ENCODE results near the gene PTGFR. TPM values are rescaled to one million over a fixed set of nuclear protein-coding genes. Genes with fewer than 3 reads are reported as not detected.

The PTGFR gene
- total RNA-seq, 1 donor from 2014 or later: 0.26 TPM

DNA sequence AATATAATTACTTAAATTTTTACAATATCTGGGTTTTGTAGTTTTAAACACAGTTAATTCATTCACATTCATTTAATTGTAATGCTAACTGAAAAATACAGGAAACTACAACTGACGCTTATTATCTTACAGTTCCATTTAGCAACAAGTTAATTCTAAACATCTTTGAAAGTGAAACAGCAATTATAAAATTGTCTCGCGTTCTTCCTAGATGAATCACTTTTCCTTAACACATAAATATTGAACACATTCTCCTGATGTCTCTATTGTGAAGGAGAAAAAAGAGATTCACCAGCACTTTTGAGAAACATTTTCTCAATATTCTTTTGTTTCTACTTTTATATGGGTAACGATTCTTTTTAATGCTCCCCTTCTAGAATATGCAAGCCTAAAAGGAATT, 6.4 kb downstream of the PTGFR start:
- H3K36me3 ChIP-seq (ENCODE audit: control insufficient read depth, insufficient read depth, low read length): no peaks in the 10 kb centered on the region
- TF ChIP-seq, protein P1, sequence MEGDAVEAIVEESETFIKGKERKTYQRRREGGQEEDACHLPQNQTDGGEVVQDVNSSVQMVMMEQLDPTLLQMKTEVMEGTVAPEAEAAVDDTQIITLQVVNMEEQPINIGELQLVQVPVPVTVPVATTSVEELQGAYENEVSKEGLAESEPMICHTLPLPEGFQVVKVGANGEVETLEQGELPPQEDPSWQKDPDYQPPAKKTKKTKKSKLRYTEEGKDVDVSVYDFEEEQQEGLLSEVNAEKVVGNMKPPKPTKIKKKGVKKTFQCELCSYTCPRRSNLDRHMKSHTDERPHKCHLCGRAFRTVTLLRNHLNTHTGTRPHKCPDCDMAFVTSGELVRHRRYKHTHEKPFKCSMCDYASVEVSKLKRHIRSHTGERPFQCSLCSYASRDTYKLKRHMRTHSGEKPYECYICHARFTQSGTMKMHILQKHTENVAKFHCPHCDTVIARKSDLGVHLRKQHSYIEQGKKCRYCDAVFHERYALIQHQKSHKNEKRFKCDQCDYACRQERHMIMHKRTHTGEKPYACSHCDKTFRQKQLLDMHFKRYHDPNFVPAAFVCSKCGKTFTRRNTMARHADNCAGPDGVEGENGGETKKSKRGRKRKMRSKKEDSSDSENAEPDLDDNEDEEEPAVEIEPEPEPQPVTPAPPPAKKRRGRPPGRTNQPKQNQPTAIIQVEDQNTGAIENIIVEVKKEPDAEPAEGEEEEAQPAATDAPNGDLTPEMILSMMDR (IDR thresholded peaks at IDR 0.05; ENCODE audit: insufficient read depth, low read length, severe bottlenecking): no peak
- DNase-seq (ENCODE audit: low read depth) (no peak), FAIRE-seq (no peak)
- no peak overlapping the region for H3K4me3 ChIP-seq (ENCODE audit: low read depth, low read length)
- H3K27me3 ChIP-seq (ENCODE audit: control insufficient read depth, insufficient read depth, low read length): peaks cover 3% of the 10 kb centered on the region

DNA sequence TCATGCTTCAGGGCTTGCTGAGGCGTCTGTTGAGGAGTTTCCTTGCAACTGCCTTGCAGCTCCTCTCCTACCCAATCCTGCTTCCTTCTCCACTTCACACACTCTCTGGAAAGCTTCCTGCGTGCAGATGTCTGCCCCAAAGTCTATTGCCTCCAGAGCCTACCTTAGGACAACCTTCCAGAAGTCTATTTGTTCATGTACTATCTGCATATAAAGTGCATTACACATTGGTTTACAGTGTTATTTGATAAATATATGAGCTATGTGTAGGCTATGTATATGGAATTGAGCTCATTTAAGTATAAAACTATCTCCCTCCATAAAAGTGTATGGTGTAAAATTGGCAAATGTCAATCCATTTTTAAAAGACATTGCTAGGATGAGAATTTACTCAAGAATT, 9.8 kb downstream of the PTGFR start:
- DNase-seq (ENCODE audit: low read depth): no peak
- FAIRE-seq: no peak
- TF ChIP-seq, protein P1 (IDR thresholded peaks at IDR 0.05; ENCODE audit: insufficient read depth, low read length, severe bottlenecking): no peak
- Histone ChIP-seq H3K4me3 (ENCODE audit: low read depth, low read length) (no peak overlapping the region), H3K27me3 (ENCODE audit: control insufficient read depth, insufficient read depth, low read length) (no peaks in the 10 kb centered on the region), H3K36me3 (ENCODE audit: control insufficient read depth, insufficient read depth, low read length) (no peaks in the 10 kb centered on the region)

DNA sequence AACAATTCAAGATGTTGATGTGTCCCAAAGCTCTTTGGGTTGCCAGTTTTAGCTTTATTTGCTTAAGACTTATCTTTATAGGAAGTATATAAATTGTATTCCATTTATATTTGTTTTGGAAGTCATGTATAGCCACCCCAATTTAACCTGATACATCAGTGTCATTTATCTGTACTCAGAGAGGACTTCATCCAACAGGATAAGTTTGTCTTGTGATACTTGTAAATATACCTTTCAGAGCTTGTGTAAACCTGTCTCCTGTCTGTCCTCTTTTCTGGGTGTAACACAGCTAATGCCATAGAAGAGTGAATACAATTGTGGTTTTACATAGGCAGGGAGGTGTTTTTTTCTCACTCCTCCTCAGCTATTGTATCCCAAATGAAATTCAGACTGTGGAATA, 10.4 kb downstream of the PTGFR start:
- Histone ChIP-seq H3K4me3 (ENCODE audit: low read depth, low read length) (no peak overlapping the region), H3K27me3 (ENCODE audit: control insufficient read depth, insufficient read depth, low read length) (no peaks in the 10 kb centered on the region), H3K36me3 (ENCODE audit: control insufficient read depth, insufficient read depth, low read length) (no peaks in the 10 kb centered on the region)
- no peak for DNase-seq (ENCODE audit: low read depth)
- no peak for FAIRE-seq
- TF ChIP-seq, protein P1 (IDR thresholded peaks at IDR 0.05; ENCODE audit: insufficient read depth, low read length, severe bottlenecking): no peak

DNA sequence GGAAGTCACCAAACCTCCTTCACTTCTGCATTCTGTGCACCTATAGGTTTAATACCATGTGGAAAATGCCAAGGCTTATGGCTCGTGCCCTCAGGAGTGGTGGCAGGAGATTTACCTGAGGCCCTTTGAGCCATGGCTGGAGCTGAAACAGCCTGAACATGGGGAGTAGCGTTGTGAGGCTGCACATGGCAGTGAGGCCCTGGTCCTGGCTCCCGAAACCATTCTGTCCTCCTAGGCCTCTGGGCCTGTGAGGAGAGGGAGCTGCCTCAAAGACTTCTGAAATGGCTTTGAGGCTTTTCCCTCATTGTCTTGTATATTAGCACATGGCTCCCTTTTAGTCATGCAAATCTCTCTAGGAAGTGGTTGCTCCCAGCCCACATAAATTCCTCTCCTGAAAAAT, 20.6 kb downstream of the PTGFR start:
- DNase-seq (ENCODE audit: low read depth) (no peak), FAIRE-seq (no peak)
- no peak overlapping the region for H3K4me3 ChIP-seq (ENCODE audit: low read depth, low read length)
- H3K36me3 ChIP-seq (ENCODE audit: control insufficient read depth, insufficient read depth, low read length): no peaks in the 10 kb centered on the region
- H3K27me3 ChIP-seq (ENCODE audit: control insufficient read depth, insufficient read depth, low read length): no peaks in the 10 kb centered on the region
- TF ChIP-seq, protein P1 (IDR thresholded peaks at IDR 0.05; ENCODE audit: insufficient read depth, low read length, severe bottlenecking): no peak

DNA sequence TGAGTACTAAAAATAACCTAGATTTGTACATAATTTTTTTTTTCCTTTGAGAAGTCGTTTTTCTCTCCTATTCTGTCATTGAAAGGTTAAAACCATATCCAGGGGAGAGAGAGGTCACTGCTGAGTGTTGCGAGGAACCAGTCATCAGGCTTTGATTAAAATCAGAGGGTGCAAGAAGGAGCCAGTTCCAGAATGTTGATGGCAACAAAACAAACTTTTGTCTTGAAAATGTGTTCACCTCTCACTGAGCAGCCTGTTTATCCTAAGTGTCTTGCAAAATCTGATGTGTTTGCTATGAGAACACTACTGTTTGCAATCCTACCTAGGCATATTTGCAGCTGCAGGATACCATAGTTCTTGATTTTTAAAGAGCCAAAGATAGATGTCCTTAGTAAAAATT, 25.9 kb downstream of the PTGFR start:
- DNase-seq (ENCODE audit: low read depth) (no peak), FAIRE-seq (no peak)
- Histone ChIP-seq H3K36me3 (ENCODE audit: control insufficient read depth, insufficient read depth, low read length) (no peaks in the 10 kb centered on the region), H3K4me3 (ENCODE audit: low read depth, low read length) (no peak overlapping the region), H3K27me3 (ENCODE audit: control insufficient read depth, insufficient read depth, low read length) (no peaks in the 10 kb centered on the region)
- TF ChIP-seq, protein P1 (IDR thresholded peaks at IDR 0.05; ENCODE audit: insufficient read depth, low read length, severe bottlenecking): no peak

DNA sequence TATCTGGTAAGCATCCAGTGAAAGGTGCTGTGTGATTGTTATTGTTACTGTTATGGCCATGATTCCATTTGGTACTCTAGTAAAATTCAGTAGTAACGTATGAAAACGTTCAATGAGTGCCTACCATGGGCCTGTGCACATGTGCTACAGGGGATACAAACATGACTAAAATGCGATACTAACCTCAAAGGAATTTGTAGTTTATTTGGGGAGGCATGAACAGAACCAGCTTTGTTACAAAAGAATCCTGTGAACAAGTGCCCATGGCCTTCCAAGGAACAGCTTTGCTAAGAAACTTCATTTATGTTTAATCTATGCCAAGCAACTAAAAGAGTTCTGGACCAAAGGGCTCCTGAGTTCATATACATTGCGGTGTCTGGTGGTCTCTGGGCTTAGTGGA, 28.7 kb downstream of the PTGFR start:
- DNase-seq (ENCODE audit: low read depth) (no peak), FAIRE-seq (no peak)
- Histone ChIP-seq H3K4me3 (ENCODE audit: low read depth, low read length) (no peak overlapping the region), H3K27me3 (ENCODE audit: control insufficient read depth, insufficient read depth, low read length) (no peaks in the 10 kb centered on the region), H3K36me3 (ENCODE audit: control insufficient read depth, insufficient read depth, low read length) (no peaks in the 10 kb centered on the region)
- TF ChIP-seq, protein P1 (IDR thresholded peaks at IDR 0.05; ENCODE audit: insufficient read depth, low read length, severe bottlenecking): no peak

Data from bronchial epithelial cell (primary cell).